Posterior cingulate gyrus (tissue), 11 donors: ENCODE data around the gene ZNF699.
"Not testable (repeated sequence)": the region's sequence is repeated elsewhere in the genome, so short reads cannot be mapped to it uniquely, and the experiment has no call there.

Source experiments
- DNase-seq, 10 donors: peaks; one replicate each; pipeline versions ENCODE4 v3.0.0 to v3.0.0-alpha.2; 2020 to 2021; ENCODE audit warnings: mixed read lengths in 3 of 10
- intact Hi-C: fragments of 100-400 bp; cut with DNase I; formaldehyde crosslinking; loops from one replicate; pipeline ENCODE4 v1.15.1; 2023

The ZNF699 gene

GRCh38 chr19:9295411-9295849 lies 14.2 kb downstream of the ZNF699 start:
- DNase-seq, result no peak
- intact Hi-C loops, result no loop called here

- no peak for DNase-seq
- intact Hi-C loops, result no loop called here
These were observed 20.3 kb downstream of the ZNF699 start for GRCh38 chr19:9289231-9289884.

- intact Hi-C loops, DNase-seq: not testable (repeated sequence)
These were observed 26.2 kb downstream of the ZNF699 start for GRCh38 chr19:9283485-9283884.

GRCh38 chr19:9251236-9251635 lies 58.4 kb downstream of the ZNF699 start:
- intact Hi-C loops, result no loop called here

GRCh38 chr19:9250630-9251029 lies 59.0 kb downstream of the ZNF699 start, which contains the start of gene OR7E24:
TSS of gene OR7E24 (plus strand) at chr19:9250930. CDS start at chr19:9251044, 114 bp downstream.
- no peak for DNase-seq
- intact Hi-C loops, result no loop called here

More at GRCh38 chr19:9251236-9251635, 58.4 kb downstream of the ZNF699 start:
- no peak for DNase-seq
